Activated T-helper 17 cell treated with anti-CD3 and anti-CD28 coated beads, Interleukin-2, amount 50 U/mL, for 72 hours (primary cell): Measurements from ENCODE around the gene DLG5. TPM values are rescaled to one million over a fixed set of nuclear protein-coding genes. Genes with fewer than 3 reads are reported as not detected.
A peak's percentile ranks its signal among the peaks of the same experiment; 100 is the strongest.

Experiments
- ATAC-seq: fragments of 150-1000 bp; cut with Tn5 transposase; replicated peaks from 2 replicates; pipeline ENCODE4 v1.10.0; 2021; ENCODE audit warnings: mild to moderate bottlenecking, moderate library complexity
- H3K27ac Mint-ChIP-seq: one replicate; pipeline ENCODE4 v1.8.0; 2022; ENCODE audit warnings: mixed read lengths
- H3K27me3 Mint-ChIP-seq: one replicate; pipeline ENCODE4 v1.8.0; 2022; ENCODE audit warnings: mixed read lengths
- H3K36me3 Mint-ChIP-seq: one replicate; pipeline ENCODE4 v1.8.0; 2022; ENCODE audit warnings: low read depth, mild to moderate bottlenecking, mixed read lengths
- H3K4me1 Mint-ChIP-seq: one replicate; pipeline ENCODE4 v1.8.0; 2022; ENCODE audit warnings: mixed read lengths
- H3K4me3 Mint-ChIP-seq: one replicate; pipeline ENCODE4 v1.8.0; 2022; ENCODE audit warnings: mild to moderate bottlenecking, mixed read lengths
- H3K9me3 Mint-ChIP-seq: one replicate; pipeline ENCODE4 v1.8.0; 2022; ENCODE audit warnings: mixed read lengths
- total RNA-seq, 2 donors: library from RNA; stranded (reverse); gene quantifications; one replicate each; pipeline ENCODE4 v1.2.3, GENCODE V29; 2022

The DLG5 gene
- total RNA-seq, 2 donors from 2014 or later, result 3.0 to 7.1 TPM

DNA sequence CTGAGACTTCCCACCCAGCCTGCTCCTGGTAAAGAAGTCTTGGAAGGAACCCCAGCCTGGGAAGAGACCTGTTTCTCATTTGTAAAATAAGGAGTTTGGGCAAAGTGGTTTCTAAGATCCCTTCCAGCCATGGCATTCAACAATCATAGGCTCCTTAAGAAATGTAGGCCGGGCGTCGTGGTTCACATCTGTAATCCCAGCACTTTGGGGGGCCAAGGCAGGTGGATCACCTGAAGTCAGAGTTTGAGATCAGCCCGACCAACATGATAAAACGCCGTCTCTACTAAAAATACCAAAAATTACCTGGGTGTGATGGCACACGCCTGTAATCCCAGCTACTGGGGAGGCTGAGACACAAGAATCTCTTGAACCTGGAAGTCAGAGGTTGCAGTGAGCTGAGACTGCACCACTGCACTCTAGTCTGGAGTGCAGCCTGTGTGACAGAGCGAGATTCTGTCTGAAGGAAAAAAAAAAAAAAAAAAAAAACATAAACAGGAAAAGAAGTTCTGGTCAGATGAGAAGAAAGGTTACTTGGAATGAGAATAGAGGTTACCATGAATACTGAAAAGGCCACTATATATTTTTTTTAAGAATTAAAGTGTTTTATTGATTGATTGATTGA, 15.9 kb downstream of the DLG5 start:
- Mint-ChIP-seq H3K4me3 (no peak overlapping the region), H3K4me1 (no peaks in the 10 kb centered on the region)
- ATAC-seq, result no peak

DNA sequence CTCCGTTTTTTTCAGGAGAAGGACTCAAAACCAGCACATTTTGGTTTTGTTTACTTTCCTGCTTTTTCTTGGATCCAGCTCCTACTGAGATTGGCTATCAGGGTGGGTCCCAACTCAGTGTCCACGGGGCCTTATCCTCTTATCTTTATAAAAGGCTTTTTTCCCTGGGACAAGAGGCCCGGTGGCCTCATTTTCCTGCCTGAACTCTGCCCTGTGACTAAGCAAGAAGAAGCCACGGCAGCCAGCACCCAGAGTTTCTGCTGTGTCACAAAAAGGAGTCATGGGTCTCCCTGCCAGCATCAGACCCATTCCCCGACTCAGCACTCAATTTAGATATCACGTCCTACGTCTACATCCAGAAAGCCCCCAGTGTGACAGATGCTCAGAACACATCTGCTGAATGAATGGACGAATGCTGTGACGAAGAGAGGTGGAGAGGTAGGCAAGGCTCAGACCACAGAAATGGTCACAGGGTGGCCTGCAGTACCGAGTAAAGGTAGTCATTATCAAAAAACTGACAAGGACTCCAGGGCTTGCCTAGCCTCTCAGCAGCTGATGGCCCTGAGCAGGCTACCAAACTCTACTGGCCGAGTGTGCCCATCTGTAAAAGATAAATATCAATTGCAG, 16.7 kb downstream of the DLG5 start:
- Mint-ChIP-seq H3K27ac (no peak overlapping the region), H3K4me3 (no peak overlapping the region), H3K4me1 (no peaks in the 10 kb centered on the region), H3K36me3 (no peaks in the 10 kb centered on the region), H3K9me3 (no peaks in the 10 kb centered on the region), H3K27me3 (peaks cover 9% of the 10 kb centered on the region)
- no peak for ATAC-seq

More for the DNA sequence above, 15.9 kb downstream of the DLG5 start:
- H3K27me3 Mint-ChIP-seq, result peaks cover 9% of the 10 kb centered on the region
- no peaks in the 10 kb centered on the region for H3K9me3 Mint-ChIP-seq
- no peak overlapping the region for H3K27ac Mint-ChIP-seq
- no peaks in the 10 kb centered on the region for H3K36me3 Mint-ChIP-seq

DNA sequence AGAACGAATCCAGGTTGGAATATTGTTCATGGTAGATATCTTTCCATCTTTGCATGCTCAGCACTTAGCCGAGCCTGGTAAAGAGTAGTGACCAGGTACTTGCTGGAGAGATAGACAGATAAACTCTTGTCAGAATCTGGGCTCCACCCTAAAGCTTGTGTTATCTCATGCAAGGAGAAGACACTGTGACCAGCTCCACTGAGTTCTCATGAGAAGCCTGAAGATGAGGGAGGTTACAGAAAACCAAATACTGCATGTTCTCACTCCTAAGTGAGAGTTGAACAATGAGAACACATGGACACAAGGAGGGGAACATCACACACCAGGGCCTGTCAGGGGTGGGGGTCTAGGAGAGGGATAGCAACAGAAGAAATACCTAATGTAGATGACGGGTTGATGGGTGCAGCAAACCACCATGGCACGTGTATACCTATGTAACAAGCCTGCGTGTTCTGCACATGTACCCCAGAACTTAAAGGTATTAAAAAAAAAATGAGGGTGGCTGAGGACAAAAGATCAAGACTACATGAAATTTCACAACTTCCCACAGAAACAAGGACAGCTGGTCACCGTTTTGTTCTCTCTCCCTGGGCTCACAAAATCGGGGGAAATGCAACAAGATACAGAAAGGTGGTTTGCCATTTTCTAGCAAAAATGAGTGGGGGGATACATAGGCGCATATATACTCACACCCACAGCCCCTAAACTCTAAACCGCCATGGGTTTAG, 17.4 kb downstream of the DLG5 start:
- no peak for ATAC-seq
- no peaks in the 10 kb centered on the region for H3K36me3 Mint-ChIP-seq
- no peak overlapping the region for H3K27ac Mint-ChIP-seq
- no peaks in the 10 kb centered on the region for H3K9me3 Mint-ChIP-seq
- peaks cover 9% of the 10 kb centered on the region for H3K27me3 Mint-ChIP-seq
- H3K4me3 Mint-ChIP-seq, result no peak overlapping the region
- H3K4me1 Mint-ChIP-seq, result no peaks in the 10 kb centered on the region

DNA sequence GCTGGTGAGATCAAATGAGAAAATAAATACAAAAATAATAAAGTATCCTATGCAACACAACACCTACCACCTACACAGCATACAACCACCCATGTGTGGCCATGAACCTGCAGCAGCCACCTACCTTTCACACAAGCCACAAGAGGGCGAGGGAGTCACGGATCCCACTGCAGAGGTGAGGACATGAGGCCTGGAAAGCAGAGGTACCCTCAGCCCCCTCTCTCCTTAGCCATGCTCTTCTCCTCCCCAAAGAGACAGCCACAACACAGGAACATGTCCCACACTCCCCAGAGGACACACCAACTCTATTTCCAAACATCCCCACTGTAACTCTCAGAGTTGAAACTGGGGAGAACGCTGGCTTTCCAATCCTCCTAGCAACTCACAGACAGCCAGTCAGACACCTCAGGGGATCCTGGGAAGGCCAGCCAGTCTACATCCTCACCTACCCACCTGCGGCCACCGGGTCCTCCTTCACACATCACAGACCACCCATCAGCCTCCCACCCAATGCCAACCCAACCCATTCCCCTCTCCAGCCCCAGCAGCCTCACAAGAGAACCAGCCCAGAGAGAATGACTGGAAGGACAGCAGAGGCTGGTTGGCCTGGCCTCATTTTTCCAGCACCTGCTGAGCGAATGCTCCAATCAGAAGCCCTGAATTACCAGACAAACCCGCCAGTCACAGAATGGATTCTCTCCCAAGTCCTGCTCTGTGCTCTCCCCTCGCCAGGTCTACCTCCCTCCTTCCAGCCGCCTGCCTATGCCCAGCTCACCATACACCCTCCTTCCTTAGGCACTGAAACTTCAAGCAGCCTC, 18.4 kb downstream of the DLG5 start:
- no peak for ATAC-seq
- H3K9me3 Mint-ChIP-seq, result no peaks in the 10 kb centered on the region
- no peak overlapping the region for H3K27ac Mint-ChIP-seq

DNA sequence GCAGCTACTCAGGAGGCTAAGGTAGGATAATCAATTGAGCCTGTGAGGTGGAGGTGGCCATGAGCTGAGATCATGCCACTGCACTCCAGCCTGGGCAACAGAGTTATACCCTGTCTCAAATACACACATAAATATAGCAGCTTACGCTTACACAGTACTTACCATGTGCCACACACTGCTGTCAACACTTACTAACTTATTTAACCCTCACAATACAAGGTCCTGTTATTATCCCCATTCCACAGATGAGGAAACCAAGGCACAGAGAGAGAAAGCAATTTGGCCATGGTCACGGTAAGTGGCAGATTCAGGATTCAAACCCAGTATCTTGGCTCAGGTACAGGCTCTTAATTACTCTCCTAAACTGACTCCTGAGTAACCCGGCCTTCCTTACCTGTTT, 19.1 kb downstream of the DLG5 start:
- ATAC-seq, result no peak
- Mint-ChIP-seq H3K4me1 (no peaks in the 10 kb centered on the region), H3K27me3 (peaks cover 9% of the 10 kb centered on the region), H3K36me3 (no peaks in the 10 kb centered on the region), H3K27ac (no peak overlapping the region), H3K4me3 (no peak overlapping the region), H3K9me3 (no peaks in the 10 kb centered on the region)

More for the DNA sequence above, 18.4 kb downstream of the DLG5 start:
- peaks cover 9% of the 10 kb centered on the region for H3K27me3 Mint-ChIP-seq
- H3K4me1 Mint-ChIP-seq, result no peaks in the 10 kb centered on the region
- no peaks in the 10 kb centered on the region for H3K36me3 Mint-ChIP-seq
- no peak overlapping the region for H3K4me3 Mint-ChIP-seq

DNA sequence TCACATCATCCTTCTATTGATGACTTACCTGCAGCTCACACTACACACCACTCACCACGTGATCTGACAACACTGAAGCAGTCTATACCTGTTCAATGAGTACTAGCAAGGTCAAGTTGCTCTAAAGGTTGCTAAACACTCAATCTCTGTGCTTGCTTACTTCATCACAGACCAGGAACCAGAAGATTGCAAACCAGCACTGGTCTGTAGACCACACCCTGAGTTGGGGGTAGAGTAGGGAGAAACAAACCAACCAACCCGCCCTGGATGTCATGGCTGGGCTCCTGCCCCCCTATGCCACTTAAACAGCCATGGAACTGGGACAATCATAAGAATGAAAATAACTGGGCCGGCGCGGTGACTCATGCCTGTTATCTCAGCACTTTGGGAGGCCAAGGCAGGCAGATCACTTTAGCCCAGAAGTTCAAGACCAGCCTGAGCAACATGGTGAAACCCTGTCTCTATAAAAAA, 19.6 kb downstream of the DLG5 start:
- H3K27me3 Mint-ChIP-seq, result peaks cover 9% of the 10 kb centered on the region
- no peak for ATAC-seq
- H3K4me1 Mint-ChIP-seq, result no peaks in the 10 kb centered on the region
- H3K27ac Mint-ChIP-seq, result no peak overlapping the region
- no peaks in the 10 kb centered on the region for H3K9me3 Mint-ChIP-seq
- no peaks in the 10 kb centered on the region for H3K36me3 Mint-ChIP-seq
- no peak overlapping the region for H3K4me3 Mint-ChIP-seq

DNA sequence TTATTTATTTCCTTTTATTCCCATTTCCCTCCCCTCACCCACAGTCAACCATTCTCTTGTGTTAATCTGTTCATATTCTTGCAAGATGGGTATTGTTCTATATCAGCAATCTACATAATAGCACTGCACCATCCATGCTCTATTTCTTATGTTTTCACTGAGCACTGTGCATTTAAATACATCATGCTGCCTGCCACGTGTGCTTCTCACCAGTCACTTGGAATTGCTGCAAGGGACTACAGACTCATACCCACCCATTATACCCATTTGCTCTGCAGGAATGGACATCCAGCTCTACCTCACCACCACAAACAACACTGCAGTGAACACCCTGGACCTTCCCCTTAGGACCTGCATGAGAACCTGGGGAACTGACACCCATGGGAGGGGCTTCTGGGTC, 20.8 kb downstream of the DLG5 start:
- H3K36me3 Mint-ChIP-seq, result no peaks in the 10 kb centered on the region
- no peak for ATAC-seq
- H3K9me3 Mint-ChIP-seq, result no peaks in the 10 kb centered on the region
- H3K4me1 Mint-ChIP-seq, result no peaks in the 10 kb centered on the region
- no peak overlapping the region for H3K4me3 Mint-ChIP-seq
- H3K27me3 Mint-ChIP-seq, result peaks cover 9% of the 10 kb centered on the region
- no peak overlapping the region for H3K27ac Mint-ChIP-seq

DNA sequence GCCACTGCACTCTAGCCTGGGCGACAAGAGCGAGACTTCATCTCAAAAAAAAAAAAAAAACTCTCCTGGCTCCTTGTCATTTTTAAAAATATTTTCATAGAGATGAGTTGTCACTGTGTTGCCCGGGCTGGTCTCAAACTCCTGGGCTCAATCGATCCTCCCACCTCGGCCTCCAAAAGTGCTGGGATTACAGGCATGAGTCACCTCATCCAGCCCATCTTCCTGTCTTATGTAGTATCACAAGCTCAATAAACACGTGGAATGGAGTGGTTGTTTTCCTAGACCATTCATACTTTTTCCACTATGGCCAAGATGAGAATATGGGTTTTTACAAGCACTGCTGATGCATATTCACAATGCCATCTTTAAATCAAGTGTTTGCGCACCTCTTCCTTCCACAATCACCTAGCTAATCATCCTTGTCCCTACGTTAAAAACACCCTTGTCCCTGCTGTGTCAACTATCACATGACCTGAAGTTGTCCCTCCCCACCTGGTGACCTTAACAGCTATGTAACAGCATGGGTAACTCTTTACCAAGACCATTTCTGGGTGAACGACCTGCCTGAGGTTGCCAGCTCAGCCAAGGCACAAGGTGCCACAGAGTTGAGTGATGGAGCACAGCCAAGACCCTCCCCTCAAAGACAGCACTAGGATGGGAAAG, 21.3 kb downstream of the DLG5 start:
- no peak overlapping the region for H3K4me3 Mint-ChIP-seq
- no peak for ATAC-seq
- H3K27me3 Mint-ChIP-seq, result peaks cover 11% of the 10 kb centered on the region
- no peaks in the 10 kb centered on the region for H3K9me3 Mint-ChIP-seq
- H3K27ac Mint-ChIP-seq, result no peak overlapping the region
- no peaks in the 10 kb centered on the region for H3K36me3 Mint-ChIP-seq
- H3K4me1 Mint-ChIP-seq, result no peaks in the 10 kb centered on the region

DNA sequence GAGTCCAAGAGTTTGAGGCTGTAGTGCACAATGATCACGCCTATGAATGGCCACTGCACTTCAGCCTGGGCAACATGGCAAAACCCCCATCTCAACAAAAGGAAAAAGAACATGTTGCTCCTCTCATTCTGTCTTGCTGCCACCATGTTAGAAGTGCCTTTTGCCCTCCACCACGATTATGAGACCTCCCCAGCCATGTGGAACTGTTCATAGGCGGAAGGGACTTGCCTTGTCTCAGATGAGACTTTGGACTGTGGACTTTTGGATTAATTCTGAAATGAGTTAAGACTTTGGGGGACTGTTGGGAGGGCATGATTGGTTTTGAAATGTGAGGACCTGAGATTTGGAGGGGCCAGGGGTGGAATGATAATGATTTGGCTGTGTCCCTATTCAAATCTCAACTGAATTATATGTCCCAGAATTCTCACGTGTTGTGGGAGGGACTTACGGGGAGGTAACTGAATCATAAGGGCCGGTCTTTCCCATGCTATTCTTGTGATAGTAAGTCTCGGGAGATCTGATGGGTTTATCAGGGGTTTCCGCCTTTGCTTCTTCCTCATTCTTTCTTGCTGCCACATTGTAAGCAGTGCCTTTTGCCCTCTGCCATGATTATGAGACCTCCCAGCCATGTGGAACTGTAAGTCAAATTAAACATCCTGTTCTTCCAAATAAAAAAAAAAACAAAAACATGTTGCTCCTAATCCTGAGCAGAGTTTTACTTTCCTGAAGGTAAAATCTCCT, 22.3 kb downstream of the DLG5 start:
- no peaks in the 10 kb centered on the region for H3K36me3 Mint-ChIP-seq
- H3K27me3 Mint-ChIP-seq, result peaks cover 15% of the 10 kb centered on the region
- no peak overlapping the region for H3K27ac Mint-ChIP-seq
- ATAC-seq, result no peak
- H3K9me3 Mint-ChIP-seq, result no peaks in the 10 kb centered on the region
- H3K4me3 Mint-ChIP-seq, result no peak overlapping the region
- H3K4me1 Mint-ChIP-seq, result no peaks in the 10 kb centered on the region

DNA sequence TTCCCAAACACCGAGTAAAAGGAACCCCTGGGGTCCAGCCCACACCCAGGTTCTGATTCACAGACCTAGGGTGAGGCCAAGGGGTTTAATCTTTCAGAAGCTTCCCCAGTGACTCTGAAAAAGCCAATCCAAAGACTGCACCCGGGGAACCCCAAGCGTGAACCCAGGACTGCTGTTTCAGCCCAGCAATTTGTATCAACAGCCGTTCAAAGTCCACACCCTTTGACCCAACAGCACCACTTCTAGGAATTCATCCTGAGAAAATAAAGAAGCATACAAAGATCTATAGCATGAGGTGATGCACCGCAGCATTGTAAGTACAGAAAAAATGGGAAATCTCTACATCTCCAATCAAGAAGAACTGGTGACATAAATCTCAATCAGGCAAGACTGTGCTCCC, 24.4 kb downstream of the DLG5 start:
- Mint-ChIP-seq H3K4me1 (no peaks in the 10 kb centered on the region), H3K4me3 (no peak overlapping the region), H3K36me3 (no peaks in the 10 kb centered on the region), H3K27ac (no peak overlapping the region), H3K9me3 (no peaks in the 10 kb centered on the region), H3K27me3 (peaks cover 8% of the 10 kb centered on the region)
- ATAC-seq, result no peak

DNA sequence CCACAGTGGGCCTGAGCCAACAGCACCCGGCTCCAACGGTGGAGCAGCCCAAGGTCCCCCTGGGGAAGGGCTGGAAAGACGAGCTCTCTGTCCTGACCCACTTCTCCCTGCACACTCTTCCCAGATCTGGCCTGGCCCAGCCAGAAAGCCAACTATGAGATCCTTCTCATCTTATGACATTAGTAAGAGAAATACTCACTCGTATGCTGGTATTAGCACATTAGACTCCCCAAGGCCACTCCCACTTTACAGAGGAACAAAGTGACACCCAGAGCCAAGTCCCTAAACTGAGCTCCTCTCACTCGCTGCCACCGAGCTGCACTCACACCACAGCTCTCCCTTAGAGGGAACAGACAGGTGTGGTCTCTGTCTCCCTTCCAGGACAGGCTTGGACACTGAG, 24.8 kb downstream of the DLG5 start:
- ATAC-seq, result no peak
- Mint-ChIP-seq H3K27me3 (peaks cover 8% of the 10 kb centered on the region), H3K4me1 (no peaks in the 10 kb centered on the region), H3K4me3 (no peak overlapping the region), H3K9me3 (no peaks in the 10 kb centered on the region), H3K27ac (no peak overlapping the region), H3K36me3 (no peaks in the 10 kb centered on the region)

DNA sequence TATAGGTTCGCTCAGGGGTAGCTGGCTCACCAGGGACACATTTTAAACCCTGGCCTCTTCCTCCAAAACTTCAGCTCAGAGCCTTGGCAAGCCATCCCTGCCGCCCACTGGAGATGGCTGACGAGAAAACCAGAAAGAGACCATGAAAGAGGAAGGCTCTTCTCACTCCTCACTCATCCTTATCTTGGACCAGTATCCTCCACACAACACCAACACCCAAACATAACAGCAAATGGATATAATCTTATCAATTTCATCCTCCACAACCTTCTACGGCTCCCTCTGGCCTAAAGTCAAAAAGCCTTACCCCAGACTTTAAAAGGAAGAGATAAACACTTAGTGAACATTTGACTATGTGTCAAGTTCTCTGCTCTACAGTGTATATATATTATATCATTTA, 26.9 kb downstream of the DLG5 start:
- H3K9me3 Mint-ChIP-seq, result no peaks in the 10 kb centered on the region
- no peak overlapping the region for H3K4me3 Mint-ChIP-seq
- H3K36me3 Mint-ChIP-seq, result no peaks in the 10 kb centered on the region
- H3K4me1 Mint-ChIP-seq, result no peaks in the 10 kb centered on the region
- H3K27ac Mint-ChIP-seq, result peak overlapping the region; percentile 60
- ATAC-seq, result no peak
- H3K27me3 Mint-ChIP-seq, result peaks cover 8% of the 10 kb centered on the region

DNA sequence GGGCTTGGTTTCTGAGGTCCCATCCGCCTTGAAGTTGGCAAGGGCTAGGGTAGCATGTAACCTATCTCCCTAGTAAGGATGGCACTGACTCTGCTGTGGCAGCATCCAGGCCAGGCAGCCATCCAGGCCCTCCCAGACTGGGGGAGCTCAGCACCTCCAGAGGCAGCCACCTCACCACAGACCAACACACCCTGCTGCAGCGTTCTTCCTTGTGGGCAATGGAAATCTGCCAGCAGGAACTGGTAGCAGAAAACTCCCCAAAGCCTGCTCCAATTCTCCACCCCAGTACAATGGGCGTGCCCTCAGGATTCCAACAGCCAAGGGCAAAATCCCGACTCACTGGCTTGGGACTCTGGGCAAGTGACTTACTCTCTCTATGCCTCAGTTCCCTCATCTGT, 27.5 kb downstream of the DLG5 start:
- H3K4me1 Mint-ChIP-seq, result peaks cover under 1% of the 10 kb centered on the region
- no peak overlapping the region for H3K4me3 Mint-ChIP-seq
- peaks cover 8% of the 10 kb centered on the region for H3K27me3 Mint-ChIP-seq
- H3K27ac Mint-ChIP-seq, result no peak overlapping the region
- no peak for ATAC-seq
- H3K9me3 Mint-ChIP-seq, result no peaks in the 10 kb centered on the region
- H3K36me3 Mint-ChIP-seq, result no peaks in the 10 kb centered on the region
